Stimulated activated CD8-positive, alpha-beta memory T cell treated with anti-CD3 and anti-CD28 coated beads, Interleukin-12 subunit alpha, Interleukin-12 subunit beta, amount 100 ng/mL, for 24 hours (primary cell): ENCODE measurements around the gene KRTAP4-3.
"Not testable (repeated sequence)": the region's sequence is repeated elsewhere in the genome, so short reads cannot be mapped to it uniquely, and the experiment has no call there.

Experiments used
- DNase-seq: peaks from one replicate; pipeline ENCODE4 v3.0.0-alpha.2; 2020; ENCODE audit errors: extremely low read depth

KRTAP4-3 gene

GRCh38 chr17:41151525-41151924 lies 16.5 kb downstream of the KRTAP4-3 start:
- no peak for DNase-seq

DNA sequence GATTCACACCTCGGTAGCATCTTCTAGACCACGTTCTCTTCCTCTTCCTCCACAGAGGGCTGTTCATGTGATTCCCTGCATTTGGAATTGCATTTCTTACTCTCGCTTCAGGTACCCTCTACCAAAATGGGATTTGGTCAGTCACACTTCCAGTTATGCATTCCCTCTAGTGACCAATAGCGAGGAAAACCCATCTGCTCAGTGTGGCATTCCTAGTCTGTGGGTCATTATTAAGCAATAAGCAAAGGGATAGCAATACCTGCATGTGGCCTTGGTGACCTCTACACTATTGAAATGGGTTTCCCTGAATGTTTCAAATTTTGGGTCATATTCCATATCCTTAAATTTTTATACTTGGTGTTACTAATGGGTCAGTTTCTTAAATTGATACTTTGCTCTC lies 18.0 kb downstream of the KRTAP4-3 start:
- DNase-seq, result no peak

- no peak for DNase-seq
Measured at GRCh38 chr17:41149652-41149985, 18.4 kb downstream of the KRTAP4-3 start, which contains the start of gene KRTAP4-5. KRTAP4-5 (minus strand) TSS chr17:41149825; CDS start chr17:41149767, 58 bp downstream.

GRCh38 chr17:41148971-41149651 lies 18.9 kb downstream of the KRTAP4-3 start:
- not testable (repeated sequence) for DNase-seq

- DNase-seq, result no peak
Measured at GRCh38 chr17:41147531-41148204, 20.4 kb downstream of the KRTAP4-3 start.

DNA sequence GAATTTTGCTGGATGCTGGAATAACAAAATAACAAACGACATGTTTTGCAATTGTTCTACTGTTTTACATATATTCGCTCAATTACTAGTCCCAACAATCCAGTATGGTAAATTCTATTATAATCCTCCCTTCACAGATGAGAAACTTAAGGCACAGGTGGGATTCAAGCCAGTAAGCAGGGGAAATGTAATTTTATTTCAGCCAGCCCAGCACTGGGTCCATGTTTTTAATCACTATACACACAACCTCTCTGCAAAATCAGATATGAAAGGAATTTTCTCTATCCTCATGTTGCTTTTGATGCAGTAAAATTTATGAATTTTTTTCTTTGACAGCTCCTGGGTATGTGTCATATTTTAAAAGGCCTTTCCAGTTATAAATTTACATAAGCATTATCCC lies 22.8 kb downstream of the KRTAP4-3 start:
- DNase-seq, result no peak

- no peak for DNase-seq
Measured at GRCh38 chr17:41144846-41145245, 23.2 kb downstream of the KRTAP4-3 start.

GRCh38 chr17:41141361-41141760 lies 26.7 kb downstream of the KRTAP4-3 start:
- no peak for DNase-seq

- DNase-seq, result no peak
Measured at GRCh38 chr17:41140360-41141131, 27.5 kb downstream of the KRTAP4-3 start, which contains the start of gene KRTAP4-6. KRTAP4-6 (minus strand) TSS chr17:41140544; CDS start chr17:41140487, 57 bp downstream.

DNA sequence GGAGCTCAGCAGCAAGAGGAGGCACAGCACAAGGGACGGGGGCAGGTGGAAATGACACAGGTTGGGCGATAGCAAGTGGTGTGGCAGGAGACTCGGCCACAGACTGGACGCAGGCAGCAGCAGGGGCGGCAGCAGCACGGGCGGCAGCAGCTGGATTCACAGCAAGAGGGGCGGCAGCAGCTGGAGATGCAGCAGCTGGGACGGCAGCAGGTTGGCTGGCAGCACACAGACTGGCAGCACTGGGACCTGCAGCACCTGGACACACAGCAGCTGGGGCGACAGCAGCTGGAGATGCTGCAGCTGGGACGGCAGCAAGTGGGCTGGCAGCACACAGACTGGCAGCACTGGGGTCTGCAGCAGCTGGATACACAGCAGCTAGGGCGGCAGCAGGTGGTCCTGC lies 28.2 kb downstream of the KRTAP4-3 start:
- DNase-seq, result not testable (repeated sequence)

- no peak for DNase-seq
Measured at GRCh38 chr17:41133880-41134735, 33.9 kb downstream of the KRTAP4-3 start.

GRCh38 chr17:41131979-41132378 lies 36.0 kb downstream of the KRTAP4-3 start:
- no peak for DNase-seq

DNA sequence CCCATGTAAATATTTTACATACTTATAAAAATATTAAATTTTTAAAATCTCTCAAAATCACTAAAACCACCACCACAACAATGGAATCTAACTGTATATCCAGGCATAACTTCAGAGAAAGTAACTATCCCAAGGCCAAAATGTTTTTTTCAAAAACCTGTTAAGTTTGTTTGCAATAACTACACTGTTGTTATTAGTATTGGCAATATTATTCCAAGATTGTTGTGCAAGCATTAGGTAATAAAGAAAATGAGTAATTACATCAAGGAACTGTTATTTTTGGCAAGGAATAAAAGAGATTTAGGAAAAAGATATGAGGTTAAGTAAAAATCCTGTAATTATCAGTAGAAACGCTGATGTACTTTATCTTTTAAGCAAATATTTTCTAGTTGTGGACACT lies 40.6 kb downstream of the KRTAP4-3 start:
- DNase-seq, result no peak

DNA sequence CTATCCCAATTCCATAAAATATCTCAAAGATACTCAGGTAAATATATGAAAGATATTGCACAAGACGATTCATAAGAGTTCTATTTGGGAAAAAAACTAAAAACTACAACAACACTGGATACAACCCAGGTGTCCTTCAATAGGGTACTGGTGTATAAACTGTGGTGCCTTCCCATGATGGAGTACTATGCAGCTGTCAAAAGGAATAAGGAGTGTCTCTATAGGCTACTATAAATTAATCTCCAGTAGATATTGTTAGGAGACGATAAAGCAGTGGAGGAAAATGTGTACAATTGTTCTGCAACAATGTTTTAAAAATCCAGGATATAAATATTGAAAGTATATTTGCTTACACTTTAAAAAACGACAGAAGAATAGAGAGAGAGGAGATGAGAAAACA lies 41.6 kb downstream of the KRTAP4-3 start:
- no peak for DNase-seq

GRCh38 chr17:41125064-41125463 lies 43.0 kb downstream of the KRTAP4-3 start:
- no peak for DNase-seq

DNA sequence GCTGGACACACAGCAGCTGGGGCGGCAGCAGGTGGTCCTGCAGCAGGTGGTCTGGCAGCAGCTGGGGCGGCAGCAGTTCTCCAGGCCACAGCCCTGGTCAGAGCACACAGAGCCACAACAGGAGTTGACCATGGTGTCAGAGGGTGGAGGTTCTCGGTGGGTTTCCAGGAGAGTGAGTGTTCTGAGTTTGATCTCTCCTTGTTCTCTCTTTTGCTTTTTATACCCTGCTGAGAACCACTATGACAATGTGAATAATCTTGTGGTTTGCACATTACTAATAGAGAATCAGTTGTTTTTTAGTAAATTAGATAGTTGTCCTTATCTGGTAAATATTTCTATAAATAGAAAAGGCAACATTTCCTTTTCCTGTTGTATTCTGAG lies 44.0 kb downstream of the KRTAP4-3 start, which contains the start of gene KRTAP4-12:
Gene KRTAP4-12, minus strand, starts transcription at position 192 of the 381 bp plus-strand sequence. Its CDS starts 60 bp downstream, at position 132.
- DNase-seq, result not testable (repeated sequence)

DNA sequence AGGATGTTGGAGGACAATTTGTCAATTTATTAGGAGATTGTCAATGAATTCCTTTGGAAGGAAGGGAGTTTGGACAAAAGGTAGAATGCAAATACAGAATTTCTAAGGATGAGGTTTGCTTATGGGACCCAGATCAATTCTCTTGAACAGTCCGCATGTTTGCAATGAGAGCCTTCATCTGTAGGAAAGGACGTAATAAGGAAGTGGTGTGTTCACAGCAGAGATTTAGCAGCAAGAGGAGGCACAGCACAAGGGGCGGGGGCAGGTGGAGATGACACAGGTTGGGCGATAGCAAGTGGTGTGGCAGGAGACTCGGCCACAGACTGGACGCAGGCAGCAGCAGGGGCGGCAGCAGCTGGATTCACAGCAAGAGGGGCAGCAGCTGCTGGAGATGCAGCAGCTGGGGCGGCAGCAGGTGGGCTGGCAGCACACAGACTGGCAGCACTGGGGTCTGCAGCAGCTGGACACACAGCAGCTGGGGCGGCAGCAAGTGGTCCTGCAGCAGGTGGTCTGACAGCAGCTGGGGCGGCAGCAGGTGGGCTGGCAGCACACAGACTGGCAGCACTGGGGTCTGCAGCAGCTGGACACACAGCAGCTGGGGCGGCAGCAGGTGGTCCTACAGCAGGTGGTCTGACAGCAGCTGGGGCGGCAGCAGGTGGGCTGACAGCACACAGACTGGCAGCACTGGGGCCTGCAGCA lies 44.6 kb downstream of the KRTAP4-3 start:
- DNase-seq, result not testable (repeated sequence)

- DNase-seq, result no peak
Measured at GRCh38 chr17:41121742-41122141, 46.3 kb downstream of the KRTAP4-3 start.

DNA sequence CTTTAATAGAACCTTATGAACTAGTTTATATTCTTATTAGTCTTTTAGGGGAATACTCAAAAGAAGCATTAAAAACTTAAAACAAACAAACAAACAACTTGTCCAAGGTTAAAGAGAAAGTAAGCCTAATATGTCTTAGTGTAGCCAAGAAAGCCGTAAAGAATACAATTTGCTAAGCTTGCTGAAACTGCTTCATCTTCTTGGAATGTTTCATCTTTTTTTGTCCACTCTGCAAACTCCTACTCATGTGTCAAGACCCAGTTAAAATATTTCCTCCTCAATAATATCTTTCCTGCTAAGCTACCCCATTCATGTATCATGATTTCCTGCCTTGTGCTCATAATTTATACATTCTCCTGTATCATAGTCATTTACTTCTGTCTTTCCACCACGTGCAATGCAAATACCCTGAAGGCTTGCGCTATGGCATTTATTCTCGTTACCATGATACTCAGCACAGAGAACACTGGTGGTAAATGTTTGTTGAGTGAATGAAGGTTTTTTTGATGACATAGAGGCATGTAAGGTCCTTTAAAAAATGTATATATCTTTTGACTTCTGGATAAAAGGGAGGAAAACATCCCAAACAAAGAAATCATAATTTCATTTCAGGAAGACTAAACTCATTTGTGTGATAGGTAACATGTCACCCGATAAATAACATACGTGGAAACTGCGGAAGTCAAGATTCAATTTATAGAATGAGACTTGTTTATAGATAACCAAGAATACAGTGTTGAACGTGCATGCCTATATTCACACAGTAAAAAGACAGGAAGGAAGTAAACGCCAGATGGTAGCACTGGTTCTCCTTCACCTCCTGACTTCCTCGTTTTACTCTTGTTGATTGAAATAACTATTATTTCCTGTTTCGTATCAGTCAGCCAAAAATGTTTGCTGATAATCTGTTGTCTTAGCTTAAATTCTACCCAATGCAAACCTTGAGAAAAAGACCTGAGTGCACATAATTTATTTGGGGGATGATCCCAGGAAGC lies 48.0 kb downstream of the KRTAP4-3 start:
- not testable (repeated sequence) for DNase-seq

DNA sequence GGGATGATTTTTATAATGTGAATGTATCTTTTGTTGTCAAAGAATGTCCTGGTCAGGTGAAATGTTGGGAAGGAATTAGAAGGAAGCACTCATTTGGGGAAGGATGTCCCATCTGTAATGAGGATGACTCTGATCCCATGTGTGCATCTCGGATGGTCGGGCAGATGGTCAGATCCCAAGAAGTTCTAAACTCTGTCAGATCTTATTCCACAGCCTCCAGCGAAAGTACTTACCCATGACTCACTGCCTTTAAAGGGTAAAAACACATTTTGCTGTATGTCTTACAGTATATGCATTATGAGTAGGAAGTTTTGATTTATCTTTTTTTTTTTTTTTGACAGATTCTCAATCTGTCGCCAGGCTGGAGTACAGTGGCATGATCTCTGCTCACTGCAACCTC lies 49.3 kb downstream of the KRTAP4-3 start:
- DNase-seq, result no peak
